ENCODE results near the gene SCAMP4. TPM values are rescaled to one million over a fixed set of nuclear protein-coding genes. Genes with fewer than 3 reads are reported as not detected.
A peak's percentile ranks its signal among the peaks of the same experiment; 100 is the strongest.

SCAMP4 gene
- total and polyA plus RNA-seq, 7 donors = 14.4 to 55.4 (median 26.0) TPM

- H3K27ac ChIP-seq = no peak overlapping the region
- intact Hi-C loops (cut with DNase I) = no loop called here
- DNase-seq = peak; percentile 80
- H3K4me1 ChIP-seq = peaks cover 0 to 32% (median 27%) of the 10 kb centered on the region in 4 donors
- WGBS, 2 donors = 78 to 84% methylated on average over 18 of the region's 18 CpGs
- no peaks in the 10 kb centered on the region for H3K9me3 ChIP-seq
- no peak overlapping the region for H3K4me3 ChIP-seq
- no peak for TF ChIP-seq EP300 (IDR thresholded peaks at IDR 0.05)
- no peak for TF ChIP-seq POLR2A (IDR thresholded peaks at IDR 0.05)
- TF ChIP-seq POLR2AphosphoS5 (IDR thresholded peaks at IDR 0.05) = no peak
- peak; percentile 32 to 54 (median 44) for TF ChIP-seq CTCF (IDR thresholded peaks at IDR 0.05)
- no peaks in the 10 kb centered on the region for H3K27me3 ChIP-seq
- peaks cover 0 to 7% (median 0%) of the 10 kb centered on the region in 4 donors for H3K36me3 ChIP-seq
These were observed 40.7 kb downstream of the SCAMP4 start for GRCh38 chr19:1945899-1946298.

GRCh38 chr19:1947651-1948209, 42.5 kb downstream of the SCAMP4 start:
- Histone ChIP-seq H3K4me3 (no peak overlapping the region), H3K27me3 (no peaks in the 10 kb centered on the region), H3K36me3 (peaks cover 0 to 7% (median 2%) of the 10 kb centered on the region in 4 donors), H3K9me3 (no peaks in the 10 kb centered on the region), H3K27ac (no peak overlapping the region), H3K4me1 (peaks cover 0 to 25% (median 18%) of the 10 kb centered on the region in 4 donors)
- no peak for DNase-seq
- TF ChIP-seq POLR2A (IDR thresholded peaks at IDR 0.05) = no peak
- TF ChIP-seq EP300 (IDR thresholded peaks at IDR 0.05) = no peak
- 85 to 87% methylated on average over 34 of the region's 34 CpGs for WGBS, 2 donors
- intact Hi-C loops (cut with DNase I) = no loop called here

GRCh38 chr19:1949304-1950101, 44.3 kb downstream of the SCAMP4 start:
- intact Hi-C loops (cut with DNase I) = no loop called here
- 96 to 97% methylated on average over 44 of the region's 44 CpGs for WGBS, 2 donors
- TF ChIP-seq POLR2AphosphoS5 (IDR thresholded peaks at IDR 0.05) (no peak), CTCF (IDR thresholded peaks at IDR 0.05) (no peak), EP300 (IDR thresholded peaks at IDR 0.05) (no peak), POLR2A (IDR thresholded peaks at IDR 0.05) (no peak)

DNA sequence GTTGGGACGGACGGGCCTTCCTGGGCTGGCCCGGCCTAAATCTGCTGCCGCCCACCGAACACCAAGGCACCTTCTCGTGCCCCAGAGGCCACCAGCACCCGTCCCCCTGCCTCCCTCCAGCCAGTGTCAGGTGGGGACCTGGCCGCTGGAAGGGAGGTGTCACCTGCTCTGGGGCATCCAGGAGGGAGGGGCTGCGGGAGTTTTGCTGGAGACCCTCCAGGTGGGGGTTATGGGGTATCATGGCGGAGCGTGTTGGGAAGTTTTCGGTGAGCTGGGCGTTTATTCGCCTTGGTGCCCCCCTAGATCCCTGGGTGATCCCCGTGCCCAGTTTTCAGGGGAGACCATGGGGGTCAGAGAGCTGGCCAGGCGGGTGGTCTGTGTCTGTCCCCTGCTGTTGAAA, 45.4 kb downstream of the SCAMP4 start:
- 96 to 97% methylated on average over 16 of the region's 16 CpGs for WGBS, 2 donors
- Histone ChIP-seq H3K27me3 (no peaks in the 10 kb centered on the region), H3K27ac (no peak overlapping the region), H3K4me1 (peaks cover 0 to 4% (median 0%) of the 10 kb centered on the region in 4 donors), H3K4me3 (no peak overlapping the region), H3K36me3 (peaks cover 0 to 13% (median 4%) of the 10 kb centered on the region in 4 donors), H3K9me3 (no peaks in the 10 kb centered on the region)
- intact Hi-C loops (cut with DNase I) = no loop called here
- no peak for DNase-seq
- no peak for TF ChIP-seq POLR2AphosphoS5 (IDR thresholded peaks at IDR 0.05)
- TF ChIP-seq CTCF (IDR thresholded peaks at IDR 0.05) = no peak
- TF ChIP-seq EP300 (IDR thresholded peaks at IDR 0.05) = no peak

More at GRCh38 chr19:1949304-1950101, 44.3 kb downstream of the SCAMP4 start:
- H3K27ac ChIP-seq = no peak overlapping the region
- peaks cover 0 to 7% (median under 1%) of the 10 kb centered on the region in 4 donors for H3K4me1 ChIP-seq
- H3K9me3 ChIP-seq = no peaks in the 10 kb centered on the region
- no peak for DNase-seq
- H3K27me3 ChIP-seq = no peaks in the 10 kb centered on the region
- H3K36me3 ChIP-seq = peaks cover 0 to 13% (median 4%) of the 10 kb centered on the region in 4 donors
- no peak overlapping the region for H3K4me3 ChIP-seq

DNA sequence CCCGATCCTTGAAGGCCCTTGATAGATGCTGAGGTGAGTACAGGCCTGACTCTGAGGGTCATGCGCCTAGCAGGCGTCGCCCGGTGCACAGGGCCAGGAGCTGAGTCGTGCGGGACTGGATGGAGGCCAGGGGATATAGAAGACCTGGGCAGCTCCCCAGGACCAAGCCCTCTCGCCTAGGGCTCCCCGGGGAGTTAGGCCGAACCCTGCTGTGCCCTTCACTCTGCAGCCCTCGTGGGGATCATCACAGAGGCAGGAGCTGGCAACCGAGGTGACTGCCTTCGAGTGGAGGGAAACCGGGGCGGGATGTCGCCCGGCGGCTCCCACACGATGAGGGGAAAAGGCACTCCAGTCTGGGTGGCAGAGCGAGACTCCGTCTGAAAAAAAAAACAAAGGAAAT, 47.4 kb downstream of the SCAMP4 start:
- TF ChIP-seq CTCF (IDR thresholded peaks at IDR 0.05) (no peak), POLR2AphosphoS5 (IDR thresholded peaks at IDR 0.05) (no peak), POLR2A (IDR thresholded peaks at IDR 0.05) (no peak), EP300 (IDR thresholded peaks at IDR 0.05) (no peak)
- H3K9me3 ChIP-seq = no peaks in the 10 kb centered on the region
- H3K27me3 ChIP-seq = no peaks in the 10 kb centered on the region
- peaks cover 0 to 13% (median 4%) of the 10 kb centered on the region in 4 donors for H3K36me3 ChIP-seq
- intact Hi-C loops (cut with DNase I) = no loop called here
- H3K4me3 ChIP-seq = no peak overlapping the region
- H3K4me1 ChIP-seq = peaks cover 0 to 13% (median 8%) of the 10 kb centered on the region in 4 donors
- no peak overlapping the region for H3K27ac ChIP-seq
- WGBS, 2 donors = 93% methylated on average over 21 of the region's 21 CpGs
- DNase-seq = no peak

Measured in sigmoid colon (tissue), 7 donors.